Heart right ventricle (tissue), 16 donors: ENCODE measurements around the gene RC3H1. TPM values are rescaled to one million over a fixed set of nuclear protein-coding genes. Genes with fewer than 3 reads are reported as not detected.

Source experiments
- ATAC-seq, 8 donors: fragments of 200-7000 bp; cut with Tn5 transposase; one replicate each; pipeline ENCODE4 v1.9.1; 2020; ENCODE audit warnings: mild to moderate bottlenecking in 8 of 8, moderate library complexity in 8 of 8, moderate number of reproducible peaks in 1 of 8
- DNase-seq, 2 donors: peaks; one replicate each; pipeline ENCODE4 v3.0.0-alpha.2; 2020
- H3K27ac ChIP-seq, 10 donors: fragments of 200-600 bp; sonication (generic) in 2 of 10; one replicate each; pipeline versions ENCODE4 v1.5.0 to v1.8.0; 2020 to 2022; ENCODE audit warnings: mild to moderate bottlenecking in 3 of 10
- H3K27me3 ChIP-seq, 7 donors: fragments of 200-600 bp; one replicate each; pipeline ENCODE4 v1.8.0; 2021 to 2022; ENCODE audit warnings: mild to moderate bottlenecking in 2 of 7
- H3K36me3 ChIP-seq, 9 donors: fragments of 200-600 bp; sonication (generic) in 1 of 9; one replicate each; pipeline versions ENCODE4 v1.5.0 to v1.8.0; 2020 to 2022; ENCODE audit warnings: mild to moderate bottlenecking in 2 of 9
- H3K4me1 ChIP-seq, 9 donors: fragments of 200-600 bp; sonication (generic) in 1 of 9; one replicate each; pipeline versions ENCODE4 v1.5.0 to v1.8.0; 2020 to 2022; ENCODE audit warnings: mild to moderate bottlenecking in 4 of 9
- H3K4me3 ChIP-seq, 10 donors: fragments of 200-600 bp; sonication (generic) in 2 of 10; one replicate each; pipeline versions ENCODE4 v1.5.0 to v1.8.0; 2020 to 2022; ENCODE audit warnings: mild to moderate bottlenecking in 7 of 10, moderate library complexity in 2 of 10
- H3K9me3 ChIP-seq, 11 donors: fragments of 200-600 bp in 10 of 11; sonication (generic) in 2 of 11; one replicate each; pipeline versions ENCODE4 v1.5.0 to v1.8.0; 2013 to 2022; ENCODE audit warnings: mild to moderate bottlenecking in 2 of 11, control low read depth in 1 of 11, moderate library complexity in 1 of 11
- CTCF ChIP-seq, 9 donors: fragments of 200-600 bp; sonication (generic) in 2 of 9; IDR thresholded peaks; one replicate each; pipeline versions ENCODE4 v1.5.0 to v1.8.0; 2021 to 2022; ENCODE audit warnings: antibody characterized with exemption in 9 of 9, mild to moderate bottlenecking in 5 of 9, moderate library complexity in 1 of 9
- WGBS, 2 donors: extraction: QIAGEN DNeasy Blood & Tissue Kit; methylation state at CpG; one replicate each; pipeline ENCODE4 v1.1.7; 2013; ENCODE audit warnings: inconsistent platforms in 1 of 2; 5-methylcytosine and 5-hydroxymethylcytosine counted together
- intact Hi-C, 10 donors: fragments of 100-400 bp; cut with DNase I; formaldehyde crosslinking; loops; one replicate each; pipeline versions ENCODE4 v1.11.1 to v1.14.2; 2022
- polyA plus RNA-seq, 2 donors: library from polyadenylated mRNA; stranded (reverse); fragments of 200-250 nt; gene quantifications; one replicate each; pipeline ENCODE4 v1.2.3, GENCODE V29; 2013
- total RNA-seq, 10 donors: library from RNA; stranded (reverse); fragmentation: NEBNext Ultra II Directional in 3 of 10; extraction: Animal tissue kit (Norgen Biotek cat#: 25700) in 3 of 10; gene quantifications; one replicate each; pipeline versions ENCODE4 v1.2.1 to v1.2.4, GENCODE V29; 2021 to 2023
- donor health status: Arrhythmogenic right ventricular cardiomyopathy.
- donor health status: ischemic (EF 13 %, LVEDD 7.1; RV severe dilation, severe dysfunction).
- donor health status: healthy with polysubstance abuse.
- donor health status: DM: no; HTN: yes; CAD: no.
- donor health status: DM: no; HTN: no; CAD: no.
- donor health status: ischemic (EF 25% LVEDD 6.9; RV normal size, moderate dysfunction).
- donor health status: ischemic (EF 25% LVEDD 5.7; RV mildly dilated, moderate dysfunction).
- donor health status: healthy.
- donor health status: DM: yes; HTN: yes; CAD: no.
- donor health status: Ischemic cardiomyopathy.
- donor health status: ischemic (EF 35%, LVEDD 5.7; RV mildly dilated, moderate dysfunction).
- donor health status: nonischemic (EF 11% LVEDD 7.7; RV severe dilation, severe dysfunction).
- donor health status: DM: yes; HTN: yes; CAD: no.
- donor health status: PGD.
- donor health status: ischemic (EF 29% LVEDD 5.4; RV normal size, mild dysfunction).
- donor health status: nonischemic (EF 23%, LVEDD 6.1; RV moderate dilation, normal function).

The RC3H1 gene
- total and polyA plus RNA-seq, 12 donors = 1.7 to 26.5 (median 23.4) TPM

- H3K27ac ChIP-seq = no peak overlapping the region
- no peaks in the 10 kb centered on the region for H3K27me3 ChIP-seq
- DNase-seq = no peak
- no peaks in the 10 kb centered on the region for H3K36me3 ChIP-seq
- WGBS, 2 donors = 94 to 96% methylated on average over 1 of the region's 1 CpG
- TF ChIP-seq CTCF (IDR thresholded peaks at IDR 0.05) = no peak
- H3K4me3 ChIP-seq = no peak overlapping the region
- no peaks in the 10 kb centered on the region for H3K4me1 ChIP-seq
- H3K9me3 ChIP-seq = no peaks in the 10 kb centered on the region
- intact Hi-C loops = no loop called here
- no peak for ATAC-seq
Observed at GRCh38 chr1:174032671-174033222, 10.6 kb upstream of the RC3H1 start.

- no peaks in the 10 kb centered on the region for H3K9me3 ChIP-seq
- no peaks in the 10 kb centered on the region for H3K27me3 ChIP-seq
- H3K4me1 ChIP-seq = no peaks in the 10 kb centered on the region
- 79 to 88% methylated on average over 2 of the region's 2 CpGs for WGBS, 2 donors
- H3K4me3 ChIP-seq = no peak overlapping the region
- intact Hi-C loops = no loop called here
- TF ChIP-seq CTCF (IDR thresholded peaks at IDR 0.05) = no peak
- no peak for DNase-seq
- no peak for ATAC-seq
- no peaks in the 10 kb centered on the region for H3K36me3 ChIP-seq
- no peak overlapping the region for H3K27ac ChIP-seq
Observed at GRCh38 chr1:174031099-174031498, 8.9 kb upstream of the RC3H1 start.

- ATAC-seq = no peak
- Histone ChIP-seq H3K27ac (no peak overlapping the region), H3K27me3 (no peaks in the 10 kb centered on the region), H3K4me3 (no peak overlapping the region), H3K36me3 (no peaks in the 10 kb centered on the region), H3K9me3 (no peaks in the 10 kb centered on the region), H3K4me1 (peaks cover 0 to 4% (median 3%) of the 10 kb centered on the region in 9 donors)
- no peak for DNase-seq
- intact Hi-C loops = loop anchor here in 5 of 10 donors (5.0 to 10.0 kb wide), 4 partner anchors 126 to 554 kb away; partner anchors contain the start of genes RABGAP1L (in 2 of the 5) and PRDX6 (in 1 of the 5)
- TF ChIP-seq CTCF (IDR thresholded peaks at IDR 0.05) = no peak
Observed at GRCh38 chr1:174028495-174028894, 6.3 kb upstream of the RC3H1 start.

- Histone ChIP-seq H3K27ac (peak overlapping the region in 9 of 10 donors; percentile 82 to 99 (median 95)), H3K27me3 (no peaks in the 10 kb centered on the region), H3K36me3 (peaks cover 0 to 4% (median 0%) of the 10 kb centered on the region in 9 donors), H3K4me3 (no peak overlapping the region), H3K4me1 (peaks cover 5 to 48% (median 42%) of the 10 kb centered on the region in 9 donors), H3K9me3 (no peaks in the 10 kb centered on the region)
- peak in 1 of 2 donors; percentile 39 for DNase-seq
- intact Hi-C loops = loop anchor here in 6 of 10 donors (2.0 to 10.0 kb wide), 7 partner anchors 131 to 974 kb away; partner anchors contain the start of genes RABGAP1L (in 5 of the 6), ZBTB37 (in 3 of the 6), GAS5 (in 2 of the 6) and CACYBP (in 1 of the 6)
- WGBS, 2 donors = 30 to 46% methylated on average over 3 of the region's 3 CpGs
- TF ChIP-seq CTCF (IDR thresholded peaks at IDR 0.05) = no peak
- ATAC-seq = peak in 5 of 8 donors; percentile 11 to 41 (median 38)
Observed at GRCh38 chr1:174023440-174023839, 1.3 kb upstream of the RC3H1 start.
